NB4 (cell line): ENCODE results near the gene ARAP3.

ENCODE experiments used
- CTCF ChIP-seq: IDR thresholded peaks from one replicate; pipeline ENCODE4 v1.5.1; 2012; ENCODE audit warnings: low read depth, low read length
- MAX ChIP-seq: IDR thresholded peaks from 2 replicates; pipeline ENCODE4 v1.6.1; 2011; ENCODE audit warnings: low read depth, low read length
- MYC ChIP-seq: IDR thresholded peaks from 2 replicates; pipeline ENCODE4 v1.6.1; 2011; ENCODE audit warnings: low read depth, low read length
- POLR2A ChIP-seq: IDR thresholded peaks from 2 replicates; pipeline ENCODE4 v1.6.1; 2011; ENCODE audit warnings: mild to moderate bottlenecking; ENCODE audit not compliant: insufficient read length; ENCODE audit errors: extremely low read depth

GRCh38 chr5:141636106-141636412, 46.0 kb downstream of the ARAP3 start:
- TF ChIP-seq POLR2A (no peak), CTCF (no peak), MAX (no peak), MYC (no peak)
